RWPE1 (cell line): ENCODE measurements around the gene MANEA.
"Not testable (repeated sequence)": the region's sequence is repeated elsewhere in the genome, so short reads cannot be mapped to it uniquely, and the experiment has no call there.

Experiments used
- CTCF ChIA-PET: fragments of 350-600 bp; sonication (Branson Sonifier 250); formaldehyde crosslinking; extraction: SDS; loops from one replicate; lab custom pipeline; 2021; lab: Yijun Ruan, JAX
- POLR2A ChIA-PET: fragments of 400-600 bp; formaldehyde crosslinking; extraction: SDS; loops from one replicate; lab custom pipeline; 2020; ENCODE audit warnings: antibody characterized with exemption; ENCODE audit not compliant: low non-redundant PET; lab: Yijun Ruan, JAX
- DNase-seq: peaks from one replicate; pipeline ENCODE4 v3.0.0; 2012; ENCODE audit warnings: low spot score
- H3K27ac ChIP-seq: fragments of 450-650 bp; 2 replicates; pipeline ENCODE4 v1.5.1; 2017
- CTCF ChIP-seq: fragments of 450-650 bp; conservative IDR thresholded peaks from 2 replicates; pipeline ENCODE4 v1.5.1; 2017; ENCODE audit warnings: low read depth, mild to moderate bottlenecking

Gene MANEA

GRCh38 chr6:95545686-95546085 is 31.6 kb upstream of the MANEA start:
- no peak overlapping the region for H3K27ac ChIP-seq
- ChIA-PET CTCF (no interaction called here), POLR2A (no interaction called here)
- DNase-seq, result no peak
- no peak for TF ChIP-seq CTCF

- ChIA-PET CTCF (no interaction called here), POLR2A (no interaction called here)
- no peak for TF ChIP-seq CTCF
- H3K27ac ChIP-seq, result no peak overlapping the region
- no peak for DNase-seq
These were observed 31.2 kb upstream of the MANEA start for GRCh38 chr6:95546148-95546547.

- POLR2A ChIA-PET, result no interaction called here
- no peak for DNase-seq
- no peak overlapping the region for H3K27ac ChIP-seq
- CTCF ChIA-PET, result no interaction called here
- no peak for TF ChIP-seq CTCF
These were observed 30.3 kb upstream of the MANEA start for GRCh38 chr6:95547043-95547442.

GRCh38 chr6:95548188-95548786 is 29.0 kb upstream of the MANEA start:
- TF ChIP-seq CTCF, result no peak
- POLR2A ChIA-PET, result no interaction called here
- CTCF ChIA-PET, result no interaction called here
- no peak for DNase-seq
- H3K27ac ChIP-seq, result no peak overlapping the region

- no peak overlapping the region for H3K27ac ChIP-seq
- ChIA-PET POLR2A (no interaction called here), CTCF (no interaction called here)
- TF ChIP-seq CTCF, result no peak
- no peak for DNase-seq
These were observed 25.5 kb upstream of the MANEA start for GRCh38 chr6:95551678-95552324.

- POLR2A ChIA-PET, result no interaction called here
- no peak for DNase-seq
- H3K27ac ChIP-seq, result no peak overlapping the region
- CTCF ChIA-PET, result no interaction called here
- no peak for TF ChIP-seq CTCF
These were observed 23.5 kb upstream of the MANEA start for GRCh38 chr6:95553880-95554279.

- H3K27ac ChIP-seq, POLR2A ChIA-PET, DNase-seq, CTCF ChIA-PET: not testable (repeated sequence)
These were observed 16.4 kb upstream of the MANEA start for GRCh38 chr6:95560956-95561355.
